DMS114 treated with DMSO at 0.1 percent for 48 hours (cell line): Measurements from ENCODE around the gene SH3D19.
"Not testable (repeated sequence)": the region's sequence is repeated elsewhere in the genome, so short reads cannot be mapped to it uniquely, and the experiment has no call there.

ENCODE experiments used
- DNase-seq: peaks from one replicate; lab custom pipeline; 2025; ENCODE audit not compliant: unreplicated experiment; lab: John Stamatoyannopoulos, UW

The SH3D19 gene

DNA sequence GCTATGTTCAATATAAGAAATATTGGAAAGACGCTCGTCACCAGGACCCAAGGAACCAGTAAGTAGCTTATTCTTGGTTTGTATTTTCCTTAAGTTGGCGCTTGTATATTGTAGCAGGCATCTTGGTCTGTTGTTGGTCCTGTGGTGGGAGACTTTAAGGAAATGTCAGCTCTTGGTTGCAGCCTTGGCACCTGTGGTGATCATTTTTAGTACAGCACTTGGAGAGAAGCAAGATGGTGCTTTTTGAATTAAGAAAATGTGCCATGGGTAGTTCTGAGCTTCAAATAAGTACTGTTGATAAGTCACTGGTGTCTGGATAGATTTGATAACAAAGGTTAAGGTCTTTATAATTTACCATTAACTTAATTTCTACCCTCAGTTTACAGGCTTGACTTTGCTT is 224.9 kb downstream of the SH3D19 start:
- no peak for DNase-seq

DNA sequence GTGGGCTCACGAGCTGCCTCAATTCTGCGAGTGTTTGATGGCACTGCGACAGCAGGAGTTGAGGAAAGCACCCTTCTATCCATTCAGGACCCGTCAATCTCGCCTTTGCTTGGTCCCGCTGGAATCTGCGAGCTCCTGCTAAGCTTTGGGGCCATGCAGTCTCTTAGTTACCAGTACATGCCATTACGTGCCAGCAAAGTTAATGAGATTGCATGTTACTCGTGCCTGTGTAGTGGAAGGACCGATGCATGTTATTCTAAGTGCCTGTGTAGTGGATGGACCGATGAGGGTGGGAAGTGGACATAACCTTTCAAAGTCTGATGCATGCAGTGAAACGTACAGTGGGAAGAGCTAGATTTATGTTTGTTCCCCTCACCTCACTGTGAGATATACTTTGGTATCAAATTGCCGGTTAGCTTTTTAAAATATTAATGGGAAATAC is 225.4 kb downstream of the SH3D19 start:
- no peak for DNase-seq

DNA sequence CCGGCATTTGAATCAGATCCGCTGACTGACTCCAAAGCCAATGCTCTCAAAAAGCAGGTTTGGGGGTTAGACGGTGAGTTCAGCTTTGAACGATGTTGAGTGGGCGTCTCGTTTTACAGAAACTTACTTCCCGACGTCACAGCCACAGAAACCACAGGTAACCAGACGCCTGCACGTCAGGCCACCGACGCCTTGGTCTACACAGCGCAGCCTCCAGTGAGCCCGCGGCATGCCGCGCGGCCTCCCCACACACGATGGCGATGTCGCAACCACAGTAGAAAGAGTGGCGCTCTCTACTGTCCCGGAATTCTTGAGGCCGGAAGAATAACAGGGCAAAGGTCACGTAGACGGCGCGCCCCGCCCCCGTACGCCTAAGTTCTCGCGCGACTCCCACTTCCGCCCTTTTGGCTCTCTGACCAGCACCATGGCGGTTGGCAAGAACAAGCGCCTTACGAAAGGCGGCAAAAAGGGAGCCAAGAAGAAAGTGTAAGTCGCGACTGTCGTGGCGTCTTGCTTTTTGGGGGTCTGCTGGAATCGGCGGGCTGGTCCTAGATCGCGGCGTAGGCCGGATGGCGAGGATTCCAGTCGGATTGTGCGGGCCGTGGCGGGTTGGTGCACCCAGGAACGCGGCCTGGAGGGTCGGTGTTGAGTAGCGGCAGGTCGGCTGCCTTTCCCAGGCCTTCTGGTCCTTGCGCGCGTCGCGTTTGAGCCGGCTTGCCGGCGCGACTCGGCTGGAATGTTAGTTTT is 226.0 kb downstream of the SH3D19 start, which contains the start of gene RPS3A:
Gene RPS3A (plus strand): TSS at position 400 of the 747 bp plus-strand sequence. CDS start 25 bp downstream, at position 425.
- peak; percentile 84 for DNase-seq

DNA sequence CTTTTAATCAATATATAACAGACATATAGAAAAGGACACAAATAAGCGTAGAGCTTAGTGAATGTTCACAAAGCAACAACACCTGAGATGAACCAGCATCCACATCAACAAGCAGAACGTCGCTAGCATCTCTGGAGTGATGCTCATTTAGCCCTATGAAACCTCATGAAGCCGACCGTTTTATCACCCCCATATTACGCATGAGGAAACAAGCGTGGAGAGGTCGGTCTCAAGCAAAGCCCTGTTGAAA is 226.5 kb downstream of the SH3D19 start:
- no peak for DNase-seq

DNA sequence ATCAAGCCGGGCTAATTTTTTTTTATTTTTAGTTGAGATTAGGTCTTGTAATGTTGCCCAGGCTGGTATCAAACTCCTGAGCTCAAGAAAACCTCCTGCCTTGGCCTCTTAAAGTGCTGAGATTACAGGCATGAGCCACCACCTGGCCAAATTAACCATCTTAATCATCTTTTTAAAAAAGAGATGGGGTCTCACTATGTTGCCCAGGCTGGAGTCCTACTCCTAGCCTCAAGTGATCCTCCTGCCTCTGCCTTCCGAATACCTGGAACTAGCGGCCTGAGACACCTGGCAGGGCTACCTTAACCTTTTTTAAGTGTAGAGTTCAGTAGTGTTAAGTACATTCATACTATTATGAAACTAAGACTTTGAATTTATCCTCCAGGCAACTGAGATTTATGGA is 227.6 kb downstream of the SH3D19 start:
- no peak for DNase-seq

DNA sequence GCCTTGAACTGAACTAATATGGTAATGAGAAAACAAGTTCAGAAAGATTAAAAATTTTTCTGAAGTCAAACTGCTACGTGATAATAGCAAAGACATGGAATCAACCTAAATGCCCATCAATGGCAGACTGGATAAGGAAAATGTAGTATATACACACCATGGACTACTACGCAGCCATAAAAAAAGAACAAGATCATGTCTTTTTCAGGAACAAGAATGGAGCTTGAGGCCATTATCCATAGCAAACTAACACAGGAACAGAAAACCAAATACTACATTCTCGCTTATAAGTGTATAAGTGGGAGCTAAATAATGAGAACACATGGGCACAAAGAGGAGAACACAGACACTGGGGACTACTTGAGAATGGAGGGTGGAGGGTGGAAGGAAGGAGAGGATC is 230.3 kb downstream of the SH3D19 start:
- DNase-seq, result no peak

DNA sequence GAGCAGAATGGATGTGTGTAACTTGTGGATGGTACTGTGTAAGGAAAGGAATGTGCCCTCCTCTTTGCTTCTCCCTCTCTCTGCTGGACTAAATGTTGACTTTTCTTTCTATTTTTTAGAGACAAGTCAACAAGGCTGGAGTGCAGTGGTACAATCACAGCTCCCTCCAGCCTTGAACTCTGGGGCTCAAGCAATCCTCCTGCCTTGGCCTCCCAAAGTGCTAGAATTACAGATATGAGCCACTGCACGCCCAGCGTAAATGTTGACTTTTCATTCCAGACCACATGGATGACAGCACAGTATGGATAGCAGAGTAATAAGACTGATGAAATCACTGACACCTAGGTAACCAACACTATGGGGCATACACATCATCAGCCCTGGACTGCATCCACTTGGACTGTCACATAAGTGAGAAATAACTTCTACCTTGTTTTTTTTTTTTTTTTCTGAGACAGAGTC is 231.1 kb downstream of the SH3D19 start:
- no peak for DNase-seq

DNA sequence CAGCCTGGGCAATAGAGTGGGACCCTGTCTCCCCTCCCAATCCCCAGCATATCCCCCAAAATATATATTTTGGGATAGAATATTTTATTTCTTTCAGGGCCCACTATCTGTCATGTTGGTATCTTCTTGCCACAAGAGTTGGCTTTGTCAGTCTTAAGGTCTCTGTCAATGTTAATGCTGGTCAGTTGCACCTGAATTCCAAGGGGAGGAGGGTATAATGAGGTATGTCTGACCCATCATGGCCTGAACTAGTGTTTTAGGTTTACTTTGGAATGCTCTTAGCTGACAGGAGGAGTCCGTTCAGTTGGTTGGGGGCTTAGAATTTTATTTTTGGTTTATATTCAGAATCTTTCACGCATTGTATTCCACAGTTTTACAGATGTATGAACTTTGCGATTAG is 232.2 kb downstream of the SH3D19 start:
- no peak for DNase-seq

DNA sequence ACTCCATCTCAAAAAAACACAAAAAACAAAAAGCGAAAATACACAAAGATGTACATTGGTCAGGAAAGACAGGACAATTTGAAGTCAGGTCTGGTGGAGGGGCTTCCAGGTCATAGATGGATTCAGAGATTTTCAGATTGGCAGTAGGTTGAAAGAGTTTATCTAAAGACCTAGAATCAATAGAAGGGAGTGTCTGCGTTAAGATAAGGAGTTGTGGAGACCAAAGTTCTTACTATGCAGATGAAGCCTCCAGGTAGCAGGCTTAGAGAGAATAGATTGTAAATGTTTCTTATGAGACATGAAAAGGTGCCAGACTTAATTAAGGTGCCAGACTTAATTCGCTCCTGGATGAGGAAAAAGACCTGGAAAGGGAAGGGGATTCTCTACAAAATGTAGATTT is 232.9 kb downstream of the SH3D19 start:
- DNase-seq, result no peak

DNA sequence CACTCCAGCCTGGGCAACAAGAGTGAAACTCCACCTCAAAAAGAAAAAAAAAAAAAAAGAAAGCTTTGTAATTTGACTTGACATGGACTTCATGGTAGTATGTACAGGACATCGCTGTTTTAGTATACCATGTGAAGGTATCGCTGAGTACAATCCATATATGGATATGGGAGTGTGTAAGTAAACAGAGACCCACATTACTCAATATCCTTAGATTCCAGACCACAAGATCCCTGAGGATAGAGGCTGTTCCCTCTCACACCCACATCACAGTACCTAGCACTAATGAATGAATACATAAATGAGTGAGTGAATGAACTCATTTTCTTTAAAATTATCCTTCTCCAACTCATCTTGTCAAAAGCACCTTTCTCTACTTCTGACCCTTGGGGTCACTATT is 234.4 kb downstream of the SH3D19 start:
- no peak for DNase-seq

DNA sequence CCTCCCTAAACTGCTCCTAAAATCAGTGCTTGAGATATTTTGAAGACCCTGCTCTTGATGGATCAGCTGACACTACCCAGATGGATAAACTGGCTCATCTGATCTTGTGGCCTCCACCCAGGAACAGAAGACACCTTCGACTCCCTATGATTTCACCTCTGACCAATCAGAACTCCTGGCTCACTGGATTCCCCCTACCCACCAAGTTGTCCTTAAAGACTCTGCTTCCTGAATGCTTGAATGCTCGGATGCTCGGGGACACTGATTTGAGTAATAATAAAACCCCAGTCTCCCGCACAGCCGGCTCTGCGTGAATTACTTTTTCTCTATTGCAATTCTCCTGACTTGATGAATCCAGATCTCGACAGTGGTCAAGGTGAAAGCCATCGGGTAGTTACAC is 237.9 kb downstream of the SH3D19 start:
- DNase-seq, result no peak

DNA sequence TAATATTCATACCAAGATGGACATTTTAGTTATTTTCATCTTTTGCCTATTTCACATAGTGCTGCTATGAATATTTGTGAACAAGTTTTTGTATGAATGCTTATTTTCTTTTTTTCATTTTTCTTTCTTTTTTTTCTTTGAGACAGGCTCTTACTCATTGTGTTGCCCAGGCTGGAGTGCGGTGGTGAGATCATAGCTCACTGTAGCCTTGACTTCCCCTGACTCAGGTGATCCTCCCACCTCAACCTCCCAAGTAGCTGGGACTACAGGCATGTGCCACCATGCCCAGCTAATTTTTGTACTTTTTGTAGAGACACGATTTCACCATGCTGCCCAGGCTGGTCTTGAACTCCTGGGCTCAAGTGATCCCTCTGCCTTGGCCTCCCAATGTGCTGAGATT is 247.4 kb downstream of the SH3D19 start:
- DNase-seq, result not testable (repeated sequence)

DNA sequence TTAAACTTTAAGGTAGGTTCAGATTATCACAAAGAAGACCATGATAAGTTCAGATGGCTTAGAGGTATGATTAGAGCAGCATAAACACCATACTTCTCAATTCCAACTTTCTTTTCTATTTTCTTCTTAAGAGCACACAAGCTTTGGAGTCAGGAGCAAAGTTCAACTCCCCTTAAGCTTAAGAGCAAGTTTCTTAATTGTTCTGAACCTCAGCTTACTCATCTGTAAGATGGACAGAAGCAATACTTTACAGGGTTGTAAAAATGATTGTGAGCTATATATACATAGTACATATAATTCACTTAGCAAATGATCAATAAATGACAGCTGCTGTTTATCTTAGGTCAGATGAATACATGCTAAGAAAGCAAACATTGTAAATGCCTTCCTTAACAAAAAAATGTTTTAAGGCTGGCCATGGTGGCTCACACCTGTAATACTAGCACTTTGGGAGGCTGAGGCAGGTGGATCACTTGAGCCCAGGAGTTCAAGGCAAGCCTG is 250.9 kb downstream of the SH3D19 start:
- DNase-seq, result no peak
